GM12873 (cell line): ENCODE data around the gene GRIN2C.

Experiments used
- CTCF ChIP-seq: IDR thresholded peaks from 2 replicates; pipeline ENCODE4 v1.5.1; 2012; ENCODE audit warnings: low read depth, mild to moderate bottlenecking, moderate library complexity, low read length, control low read depth; ENCODE audit not compliant: insufficient read depth; ENCODE audit errors: missing control alignments

The GRIN2C gene

DNA sequence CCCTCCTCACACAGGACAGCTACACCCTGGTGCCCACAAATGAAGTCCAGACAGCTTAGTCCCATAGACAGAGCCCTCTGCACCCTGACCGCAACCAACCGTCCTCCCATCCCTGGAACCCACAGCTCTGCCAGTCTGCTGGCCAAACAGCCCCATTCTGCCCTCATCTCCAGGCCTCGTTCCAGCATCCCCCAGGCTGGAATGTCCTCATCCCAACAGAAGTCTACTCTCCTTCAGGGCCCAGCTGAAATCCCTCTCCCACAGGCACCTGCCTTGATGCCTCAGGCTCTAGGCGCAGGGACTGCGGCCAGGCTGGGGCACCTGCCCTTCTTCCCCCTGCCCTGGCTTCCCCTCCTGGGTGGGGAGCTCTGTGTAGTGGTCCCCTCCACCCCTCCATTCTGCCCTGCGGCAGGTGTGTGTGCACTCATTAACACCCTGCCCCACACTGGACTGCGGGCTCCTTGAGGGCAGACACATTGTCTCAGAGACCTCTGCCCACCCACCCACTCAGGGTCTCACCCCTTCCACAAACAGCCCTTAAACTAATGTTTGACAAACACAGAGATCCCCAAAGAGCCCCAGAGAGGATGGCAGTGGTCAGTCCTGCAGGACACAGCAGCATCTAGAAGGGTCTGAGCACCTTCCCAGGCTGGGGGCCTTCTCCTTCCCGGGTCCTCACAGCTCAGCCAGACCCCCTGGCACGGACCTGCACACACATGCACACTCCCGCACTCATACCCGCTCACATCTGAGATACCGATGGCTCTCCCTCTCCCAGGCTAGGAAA, 820 bp downstream of the GRIN2C start:
- TF ChIP-seq CTCF, result no peak

GRCh38 chr17:74857191-74857590, 2.5 kb downstream of the GRIN2C start:
- TF ChIP-seq CTCF, result no peak

- TF ChIP-seq CTCF, result no peak
Observed at GRCh38 chr17:74856112-74856511, 3.6 kb downstream of the GRIN2C start.

GRCh38 chr17:74855323-74855722, 4.4 kb downstream of the GRIN2C start:
- no peak for TF ChIP-seq CTCF

GRCh38 chr17:74854792-74855191, 4.9 kb downstream of the GRIN2C start:
- TF ChIP-seq CTCF, result no peak

GRCh38 chr17:74853669-74854068, 6.0 kb downstream of the GRIN2C start:
- TF ChIP-seq CTCF, result no peak

DNA sequence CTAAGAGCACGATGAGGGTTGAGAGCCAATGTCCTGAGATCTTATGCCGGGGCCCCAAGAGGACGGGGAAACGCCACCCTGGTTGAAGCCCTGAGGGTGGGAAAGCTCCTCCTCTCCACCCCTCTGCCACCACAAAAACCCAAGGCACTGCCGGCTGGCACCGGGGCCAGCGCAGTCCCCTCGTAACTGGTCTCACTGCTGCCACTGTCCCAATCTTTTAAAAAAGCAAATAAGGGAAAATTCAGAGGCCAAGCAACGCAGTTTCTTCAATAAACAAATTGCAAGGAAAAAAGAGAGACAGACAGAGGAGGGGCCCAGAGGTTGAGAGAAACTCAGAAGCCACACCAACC, 6.7 kb downstream of the GRIN2C start:
- TF ChIP-seq CTCF, result no peak
